T-helper 2 cell treated with Interferon-gamma antibody and Interleukin-4, amounts not matched to agents 5 μg/mL and 100 μg/mL, for 36 hours (primary cell): ENCODE data around the gene ATXN7L3.
"Not testable (repeated sequence)": the region's sequence is repeated elsewhere in the genome, so short reads cannot be mapped to it uniquely, and the experiment has no call there.

Source experiments
- DNase-seq: peaks from one replicate; pipeline ENCODE4 v3.0.0; 2021; ENCODE audit warnings: low spot score
- H3K27ac Mint-ChIP-seq: one replicate; pipeline ENCODE4 v1.8.0; 2021; ENCODE audit warnings: mild to moderate bottlenecking, mixed read lengths
- H3K27me3 Mint-ChIP-seq: one replicate; pipeline ENCODE4 v1.8.0; 2021; ENCODE audit warnings: low read depth, mixed read lengths
- H3K36me3 Mint-ChIP-seq: one replicate; pipeline ENCODE4 v1.8.0; 2021; ENCODE audit warnings: low read depth, mixed read lengths
- H3K4me1 Mint-ChIP-seq: one replicate; pipeline ENCODE4 v1.8.0; 2021; ENCODE audit warnings: low read depth, mixed read lengths
- H3K4me3 Mint-ChIP-seq: one replicate; pipeline ENCODE4 v1.8.0; 2022; ENCODE audit warnings: mild to moderate bottlenecking, moderate library complexity, mixed read lengths
- H3K9me3 Mint-ChIP-seq: one replicate; pipeline ENCODE4 v1.8.0; 2021; ENCODE audit warnings: mixed read lengths

ATXN7L3 gene

DNA sequence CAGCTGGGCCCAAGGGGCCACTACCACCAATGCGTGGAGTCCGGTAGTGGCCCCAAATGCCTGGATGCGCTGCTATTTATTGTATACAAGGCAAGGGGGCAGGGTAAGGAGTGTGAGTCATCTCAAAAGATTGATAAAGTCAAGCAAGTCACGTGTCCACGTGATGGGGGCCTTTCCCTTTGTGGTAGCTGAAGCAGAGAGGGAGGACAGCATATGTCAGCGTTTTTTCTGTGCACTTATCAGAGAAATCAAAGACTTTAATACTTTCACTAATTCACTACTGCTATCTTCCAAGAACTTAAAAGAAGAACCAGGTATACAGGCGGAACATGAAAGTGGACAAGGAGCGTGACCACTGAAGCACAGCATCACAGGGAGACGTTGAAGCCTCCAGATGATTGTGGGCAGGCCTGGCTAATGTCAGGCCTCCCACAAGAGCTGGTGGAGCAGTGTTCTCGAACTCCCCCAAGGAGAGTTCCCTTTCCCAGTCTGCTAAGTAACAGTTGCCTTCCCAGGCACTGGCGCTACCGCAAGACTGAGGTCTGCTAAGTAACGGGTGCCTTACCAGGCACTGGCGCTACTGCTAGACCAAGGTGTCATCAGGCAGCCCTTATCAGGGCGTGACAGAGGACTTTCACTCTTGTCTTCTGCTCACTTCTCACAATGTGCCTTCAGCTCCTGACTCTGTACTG is 40.0 kb downstream of the ATXN7L3 start:
- H3K4me3 Mint-ChIP-seq = no peak overlapping the region
- H3K4me1 Mint-ChIP-seq = no peaks in the 10 kb centered on the region
- no peak overlapping the region for H3K27ac Mint-ChIP-seq
- H3K36me3 Mint-ChIP-seq = peaks cover 13% of the 10 kb centered on the region
- H3K9me3 Mint-ChIP-seq = no peaks in the 10 kb centered on the region
- DNase-seq = no peak
- H3K27me3 Mint-ChIP-seq = no peaks in the 10 kb centered on the region

DNA sequence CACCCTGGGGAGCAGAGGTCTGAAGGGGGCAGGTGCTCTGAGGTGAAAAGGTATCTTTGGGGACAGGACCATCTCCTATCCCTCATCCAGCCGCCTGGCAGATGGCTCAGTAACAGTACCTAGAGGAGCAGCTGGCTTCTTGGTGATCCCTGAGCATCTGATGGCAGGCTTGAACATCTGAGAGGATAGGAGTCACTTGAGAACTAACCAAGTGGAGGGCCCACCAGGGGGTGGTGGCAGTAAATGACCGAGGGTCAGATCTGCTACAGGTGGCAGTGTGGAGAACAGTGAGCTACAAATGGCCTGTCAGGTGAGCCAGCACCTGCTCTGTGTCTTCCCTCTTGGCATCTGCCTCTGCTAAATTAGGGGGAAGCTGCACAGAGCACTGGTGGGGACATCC is 44.2 kb downstream of the ATXN7L3 start:
- no peak for DNase-seq
- Mint-ChIP-seq H3K4me3 (no peak overlapping the region), H3K36me3 (peaks cover 28% of the 10 kb centered on the region), H3K9me3 (no peaks in the 10 kb centered on the region), H3K27me3 (no peaks in the 10 kb centered on the region), H3K4me1 (peaks cover 8% of the 10 kb centered on the region), H3K27ac (no peak overlapping the region)

DNA sequence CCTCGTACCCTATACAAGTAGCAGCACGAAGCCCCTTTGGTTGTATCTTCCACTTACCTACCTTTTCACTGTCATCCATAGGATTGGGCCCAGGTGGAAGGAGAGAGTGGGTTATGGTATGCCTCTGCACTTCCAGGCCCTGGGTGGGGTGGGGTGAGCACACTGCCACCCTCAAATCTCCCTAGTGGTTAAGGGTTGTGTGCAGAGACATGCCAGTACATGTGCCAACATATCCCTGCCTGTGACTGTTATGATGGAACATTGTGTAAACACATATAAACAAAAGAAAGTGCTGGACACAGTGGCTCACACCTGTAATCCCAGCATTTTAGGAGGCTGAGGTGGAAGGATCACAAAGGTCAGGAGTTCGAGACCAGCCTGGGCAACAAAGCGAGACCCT is 46.8 kb downstream of the ATXN7L3 start:
- Mint-ChIP-seq H3K9me3 (no peaks in the 10 kb centered on the region), H3K27ac (no peak overlapping the region), H3K27me3 (no peaks in the 10 kb centered on the region), H3K36me3 (peaks cover 29% of the 10 kb centered on the region), H3K4me1 (peaks cover 14% of the 10 kb centered on the region), H3K4me3 (no peak overlapping the region)
- DNase-seq = no peak

DNA sequence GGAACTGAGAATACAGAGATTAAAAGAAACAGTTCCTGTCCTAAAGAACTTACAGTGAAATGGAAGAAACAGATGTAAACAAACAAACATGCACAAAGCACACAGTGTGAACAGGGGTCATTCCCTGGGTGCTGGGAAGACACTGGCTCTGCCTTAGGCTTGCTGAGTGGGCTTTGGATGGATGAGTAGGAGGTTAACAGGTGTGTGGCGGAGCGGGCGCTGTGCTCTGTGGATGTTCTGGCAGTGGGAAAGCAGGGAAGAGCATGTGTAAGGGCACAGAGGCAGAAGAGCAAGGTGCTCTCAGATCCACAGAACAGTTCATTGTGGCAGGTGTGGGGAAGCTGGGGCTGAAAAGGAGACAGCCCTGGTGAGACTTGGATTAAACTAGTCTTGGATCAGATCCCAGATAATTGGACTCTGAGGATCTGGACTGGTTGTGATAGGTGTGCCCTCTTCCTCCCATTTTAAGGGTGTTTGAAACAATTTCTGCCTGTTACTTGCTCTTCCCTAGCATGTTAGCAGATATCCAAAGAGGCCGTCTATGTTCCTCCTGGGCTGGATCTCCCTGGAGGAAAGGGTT is 49.8 kb downstream of the ATXN7L3 start:
- Mint-ChIP-seq H3K4me1 (peaks cover 16% of the 10 kb centered on the region), H3K4me3 (no peak overlapping the region), H3K27me3 (no peaks in the 10 kb centered on the region), H3K27ac (peak overlapping the region; percentile 54), H3K9me3 (no peaks in the 10 kb centered on the region), H3K36me3 (peaks cover 44% of the 10 kb centered on the region)
- DNase-seq = no peak

GRCh38 chr17:44149066-44149465 is 50.6 kb downstream of the ATXN7L3 start:
- H3K27ac Mint-ChIP-seq, DNase-seq, H3K9me3 Mint-ChIP-seq, H3K4me3 Mint-ChIP-seq, H3K27me3 Mint-ChIP-seq: not testable (repeated sequence)
- H3K4me1 Mint-ChIP-seq = peaks cover 16% of the 10 kb centered on the region
- peaks cover 38% of the 10 kb centered on the region for H3K36me3 Mint-ChIP-seq

DNA sequence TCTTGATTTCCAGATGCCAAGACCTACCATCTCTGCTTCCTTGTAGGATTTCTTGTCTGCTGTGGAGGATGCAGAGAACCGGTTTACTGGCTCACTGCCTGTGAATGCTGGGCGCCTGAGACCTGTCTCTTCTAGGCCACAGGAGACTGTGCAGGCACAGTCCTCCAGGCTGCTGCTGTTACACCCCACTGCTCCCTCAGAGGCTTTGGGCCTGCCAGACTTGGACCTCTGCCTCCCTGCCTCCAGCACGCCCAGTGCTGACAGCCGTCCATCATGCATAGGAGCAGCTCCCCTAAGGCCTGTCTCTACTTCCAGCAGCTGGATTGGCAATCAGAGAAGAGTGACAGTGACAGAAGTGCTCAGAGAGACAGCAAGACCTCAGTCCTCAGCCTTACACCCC is 51.9 kb downstream of the ATXN7L3 start:
- Mint-ChIP-seq H3K36me3 (peaks cover 32% of the 10 kb centered on the region), H3K4me3 (no peak overlapping the region), H3K27me3 (no peaks in the 10 kb centered on the region), H3K27ac (no peak overlapping the region), H3K9me3 (no peaks in the 10 kb centered on the region), H3K4me1 (peaks cover 15% of the 10 kb centered on the region)
- DNase-seq = no peak

- H3K36me3 Mint-ChIP-seq = peaks cover 30% of the 10 kb centered on the region
- no peak overlapping the region for H3K27ac Mint-ChIP-seq
- peaks cover 19% of the 10 kb centered on the region for H3K4me1 Mint-ChIP-seq
- H3K4me3 Mint-ChIP-seq = no peak overlapping the region
- no peaks in the 10 kb centered on the region for H3K27me3 Mint-ChIP-seq
- DNase-seq = no peak
- no peaks in the 10 kb centered on the region for H3K9me3 Mint-ChIP-seq
Observed at GRCh38 chr17:44146375-44147346, 53.0 kb downstream of the ATXN7L3 start.

- H3K4me3 Mint-ChIP-seq = no peak overlapping the region
- H3K9me3 Mint-ChIP-seq = no peaks in the 10 kb centered on the region
- no peak overlapping the region for H3K27ac Mint-ChIP-seq
- H3K4me1 Mint-ChIP-seq = peaks cover 16% of the 10 kb centered on the region
- peaks cover 27% of the 10 kb centered on the region for H3K36me3 Mint-ChIP-seq
- DNase-seq = no peak
- H3K27me3 Mint-ChIP-seq = no peaks in the 10 kb centered on the region
Observed at GRCh38 chr17:44144966-44145739, 54.5 kb downstream of the ATXN7L3 start.

- not testable (repeated sequence) for H3K9me3 Mint-ChIP-seq, H3K4me3 Mint-ChIP-seq, DNase-seq, H3K27me3 Mint-ChIP-seq, H3K27ac Mint-ChIP-seq
- peaks cover 22% of the 10 kb centered on the region for H3K36me3 Mint-ChIP-seq
- peaks cover 11% of the 10 kb centered on the region for H3K4me1 Mint-ChIP-seq
Observed at GRCh38 chr17:44143921-44144320, 55.8 kb downstream of the ATXN7L3 start.
